ENCODE measurements around the gene KIAA0753.
"Not testable (repeated sequence)": the region's sequence is repeated elsewhere in the genome, so short reads cannot be mapped to it uniquely, and the experiment has no call there.

KIAA0753 gene

GRCh38 chr17:6596081-6596480, 44.4 kb downstream of the KIAA0753 start:
- no peak for DNase-seq

DNA sequence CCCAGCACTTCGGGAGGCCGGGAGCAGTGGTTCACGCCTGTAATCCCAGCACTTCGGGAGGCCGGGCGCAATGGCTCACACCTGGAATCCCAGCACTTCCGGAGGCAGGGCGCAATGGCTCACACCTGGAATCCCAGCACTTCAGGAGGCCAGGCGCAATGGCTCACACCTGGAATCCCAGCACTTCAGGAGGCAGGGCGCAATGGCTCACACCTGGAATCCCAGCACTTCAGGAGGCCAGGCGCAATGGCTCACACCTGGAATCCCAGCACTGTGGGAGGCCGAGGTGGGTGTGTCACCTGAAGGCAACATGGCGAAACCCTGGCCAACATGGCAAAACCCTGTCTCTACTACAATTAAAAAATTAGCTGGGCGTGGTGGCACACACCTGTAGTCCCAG, 47.1 kb downstream of the KIAA0753 start:
- not testable (repeated sequence) for DNase-seq

DNA sequence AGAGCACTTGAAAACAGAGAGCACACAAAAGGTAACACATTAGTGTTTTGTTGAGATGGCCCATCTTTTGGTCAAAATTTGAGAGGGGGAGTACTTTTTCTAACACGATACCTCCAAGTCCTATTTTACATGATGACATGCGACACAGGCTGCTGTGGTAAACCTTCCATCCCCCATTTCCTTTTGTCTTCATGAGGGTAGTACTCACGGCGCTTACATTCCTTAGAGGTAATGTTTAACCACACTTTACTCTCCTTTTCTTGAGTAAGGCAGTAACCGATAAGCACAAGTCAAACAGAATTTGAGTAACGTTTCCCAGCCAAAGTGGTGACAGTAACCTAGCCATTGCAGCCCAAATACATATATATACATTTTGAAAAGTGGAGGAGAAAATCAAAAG, 48.3 kb downstream of the KIAA0753 start:
- no peak for DNase-seq

DNA sequence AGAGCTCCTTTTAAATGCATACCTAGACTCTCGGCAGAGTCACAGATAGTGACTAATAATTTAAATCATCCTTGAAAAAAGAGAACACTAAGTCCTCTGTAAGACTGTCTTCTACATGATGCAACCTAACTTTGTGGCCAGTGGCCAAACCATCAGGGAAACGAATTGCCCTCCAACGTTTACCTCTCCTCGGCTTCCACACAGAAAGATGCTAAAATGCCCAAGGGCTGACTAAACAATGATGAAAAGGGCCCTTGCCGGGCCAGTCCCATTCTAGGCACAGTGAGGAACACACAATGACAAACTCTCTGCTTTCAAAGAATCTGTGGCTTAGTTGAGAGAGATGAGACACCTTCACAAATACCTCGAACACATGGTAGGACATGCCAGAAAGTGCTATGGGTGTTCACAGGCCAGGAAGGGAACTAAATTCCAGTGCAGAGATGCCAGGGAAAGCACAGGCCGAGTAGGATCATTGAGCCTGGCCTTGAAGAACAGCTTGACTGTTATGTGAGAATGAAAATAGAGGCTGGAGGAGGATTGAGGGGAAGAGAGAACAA, 48.8 kb downstream of the KIAA0753 start:
- DNase-seq = no peak

DNA sequence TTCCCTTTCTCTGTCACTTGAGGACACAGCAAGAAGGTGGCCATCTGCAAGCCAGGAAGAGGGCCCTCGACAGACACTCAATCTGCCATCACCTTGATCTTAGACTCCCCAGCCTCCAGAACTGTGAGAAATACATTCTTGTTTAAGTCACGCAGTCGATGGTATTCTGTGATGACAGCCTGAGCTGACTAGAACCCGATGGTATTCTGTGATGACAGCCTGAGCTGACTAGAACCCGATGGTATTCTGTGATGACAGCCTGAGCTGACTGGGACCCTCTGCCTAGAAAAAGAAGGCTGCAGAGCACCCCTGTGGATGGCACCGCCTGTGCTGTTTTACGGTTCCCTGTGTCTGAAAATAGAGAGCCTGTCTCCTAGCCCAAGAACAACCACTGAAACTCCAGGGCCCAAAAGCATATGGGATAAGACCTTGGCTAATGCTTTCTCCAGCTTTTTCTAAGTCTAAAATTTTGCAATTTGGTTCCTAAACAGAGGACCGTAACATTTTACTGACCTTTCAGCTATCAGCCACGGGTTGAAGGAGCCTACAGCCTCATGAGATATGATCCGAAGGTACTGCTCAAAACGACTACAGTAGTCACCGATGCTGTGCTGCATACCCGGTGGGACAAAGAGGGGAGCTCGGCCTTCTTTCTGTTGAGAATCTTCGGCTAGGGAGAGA, 51.1 kb downstream of the KIAA0753 start:
- DNase-seq = no peak

GRCh38 chr17:6588165-6588564, 52.3 kb downstream of the KIAA0753 start:
- no peak for DNase-seq

DNA sequence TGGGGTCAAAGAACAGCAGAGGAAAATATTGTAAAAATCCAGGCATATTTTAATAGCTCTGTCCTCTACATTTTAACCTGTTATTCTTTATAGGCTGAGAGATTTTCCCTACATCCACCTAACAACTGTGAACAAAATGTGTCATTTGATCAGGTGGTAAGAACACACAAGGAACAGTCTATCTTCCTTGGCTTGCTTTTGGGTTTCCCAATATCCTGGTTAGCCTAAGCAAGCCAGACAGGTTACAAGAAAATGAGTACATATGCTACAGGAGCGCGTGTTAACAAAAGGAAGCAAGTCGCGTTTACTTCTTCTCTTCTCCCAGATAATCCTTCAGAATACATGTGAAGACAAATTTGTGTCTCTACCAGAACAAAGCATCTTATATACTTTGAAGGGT, 53.2 kb downstream of the KIAA0753 start:
- no peak for DNase-seq

GRCh38 chr17:6583411-6583810, 57.1 kb downstream of the KIAA0753 start:
- no peak for DNase-seq

- no peak for DNase-seq
Measured at GRCh38 chr17:6580625-6581024, 59.9 kb downstream of the KIAA0753 start.

DNA sequence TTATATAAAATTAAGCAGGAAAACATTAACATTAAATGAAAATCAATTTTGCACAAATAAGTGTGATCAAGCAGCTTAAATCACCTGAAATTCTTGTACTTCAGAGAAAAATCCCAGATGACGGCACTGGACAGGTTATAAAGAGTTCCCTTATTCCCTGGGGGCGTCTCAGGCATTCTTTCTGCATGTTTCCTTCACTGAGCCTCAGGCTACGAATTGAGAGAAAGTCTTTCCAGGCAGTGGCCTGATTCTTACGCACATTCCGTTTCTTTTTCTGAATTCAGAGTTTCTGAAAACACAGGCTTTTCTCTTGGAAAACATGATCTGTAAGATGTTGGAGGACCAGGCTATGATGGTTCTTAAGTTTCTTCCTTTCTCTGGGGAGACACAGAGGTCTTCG, 62.0 kb downstream of the KIAA0753 start:
- no peak for DNase-seq

DNA sequence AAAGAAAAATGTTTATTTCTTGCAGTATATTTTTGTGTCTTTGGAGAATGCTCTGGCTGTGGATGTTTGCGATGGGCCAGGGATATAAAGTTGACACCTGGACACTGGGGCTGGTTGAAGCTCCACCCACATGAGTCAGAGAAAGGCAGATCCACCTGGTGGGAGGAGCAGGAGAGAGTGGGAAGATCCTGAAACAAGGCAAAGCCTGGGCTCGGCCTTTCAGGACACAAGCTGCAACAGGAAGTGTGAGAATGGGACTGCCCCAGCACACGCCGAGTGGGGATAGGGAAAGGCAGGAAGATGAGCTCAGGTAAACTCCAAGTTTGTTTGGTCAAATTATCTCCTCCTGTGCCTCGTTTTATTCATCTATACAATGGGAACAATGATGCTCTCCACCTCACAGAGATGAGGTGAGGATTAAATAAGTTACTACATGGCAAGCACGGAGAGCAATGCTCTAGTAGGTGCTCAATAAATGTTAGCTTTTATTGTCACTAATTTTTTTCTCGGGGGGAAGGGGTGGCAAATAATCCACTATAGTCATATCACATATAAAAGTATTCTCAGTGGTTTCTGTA, 62.7 kb downstream of the KIAA0753 start:
- peak; percentile 7 for DNase-seq

DNA sequence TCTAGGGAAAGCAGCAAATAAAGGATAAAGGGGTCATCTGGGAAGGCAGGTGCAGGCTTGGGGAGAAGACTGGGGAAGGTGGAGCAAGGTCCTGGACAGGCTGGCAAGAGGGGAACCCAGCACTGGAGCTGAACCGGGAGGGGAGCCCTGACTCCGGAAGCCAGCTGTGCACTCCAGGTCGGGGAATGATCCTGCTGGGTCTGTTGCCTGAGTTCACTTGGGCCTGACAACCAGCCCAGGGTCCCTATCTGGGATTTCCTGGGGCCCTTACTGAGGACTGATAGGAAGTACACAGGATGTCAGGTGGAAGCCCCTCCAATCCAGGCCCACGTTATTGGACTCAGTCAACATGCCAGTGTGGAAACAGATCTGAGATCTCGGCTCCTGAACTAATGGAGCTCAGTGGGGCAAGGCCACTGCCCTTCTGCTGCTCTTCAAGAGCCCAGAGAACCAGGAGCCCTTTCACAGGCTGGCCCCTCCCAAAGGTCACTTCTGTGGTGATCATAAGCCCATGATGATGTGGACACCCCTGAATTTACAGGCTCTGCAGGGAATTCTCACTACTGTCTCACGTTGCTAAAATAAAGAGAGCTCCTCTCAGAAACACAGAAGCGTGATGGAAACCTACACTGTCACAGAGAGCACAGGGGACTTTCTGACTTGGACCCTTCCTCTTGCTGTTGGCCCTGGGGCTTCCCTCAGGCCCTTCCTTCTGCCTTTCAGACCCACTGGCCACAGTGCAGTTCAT, 64.3 kb downstream of the KIAA0753 start:
- no peak for DNase-seq

DNA sequence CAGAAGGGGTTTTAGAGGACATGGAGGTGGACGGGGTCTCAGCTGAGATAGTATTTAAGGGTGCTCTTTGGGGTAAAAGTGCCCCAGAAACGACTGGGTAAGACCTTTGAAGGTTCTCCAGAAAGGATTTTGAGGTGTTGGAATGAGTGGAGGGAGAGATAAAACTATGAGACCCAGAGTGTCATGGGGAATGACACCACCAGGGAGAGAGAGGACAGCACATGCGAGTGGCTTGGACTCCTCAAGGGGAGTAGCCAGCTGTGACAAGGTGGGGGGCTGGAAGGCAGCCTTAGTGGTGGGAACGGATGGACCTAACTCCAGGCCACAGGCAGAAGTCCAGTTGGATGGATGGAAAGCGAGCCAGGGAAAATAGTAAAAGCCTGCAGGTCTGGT, 64.9 kb downstream of the KIAA0753 start:
- no peak for DNase-seq

DNA sequence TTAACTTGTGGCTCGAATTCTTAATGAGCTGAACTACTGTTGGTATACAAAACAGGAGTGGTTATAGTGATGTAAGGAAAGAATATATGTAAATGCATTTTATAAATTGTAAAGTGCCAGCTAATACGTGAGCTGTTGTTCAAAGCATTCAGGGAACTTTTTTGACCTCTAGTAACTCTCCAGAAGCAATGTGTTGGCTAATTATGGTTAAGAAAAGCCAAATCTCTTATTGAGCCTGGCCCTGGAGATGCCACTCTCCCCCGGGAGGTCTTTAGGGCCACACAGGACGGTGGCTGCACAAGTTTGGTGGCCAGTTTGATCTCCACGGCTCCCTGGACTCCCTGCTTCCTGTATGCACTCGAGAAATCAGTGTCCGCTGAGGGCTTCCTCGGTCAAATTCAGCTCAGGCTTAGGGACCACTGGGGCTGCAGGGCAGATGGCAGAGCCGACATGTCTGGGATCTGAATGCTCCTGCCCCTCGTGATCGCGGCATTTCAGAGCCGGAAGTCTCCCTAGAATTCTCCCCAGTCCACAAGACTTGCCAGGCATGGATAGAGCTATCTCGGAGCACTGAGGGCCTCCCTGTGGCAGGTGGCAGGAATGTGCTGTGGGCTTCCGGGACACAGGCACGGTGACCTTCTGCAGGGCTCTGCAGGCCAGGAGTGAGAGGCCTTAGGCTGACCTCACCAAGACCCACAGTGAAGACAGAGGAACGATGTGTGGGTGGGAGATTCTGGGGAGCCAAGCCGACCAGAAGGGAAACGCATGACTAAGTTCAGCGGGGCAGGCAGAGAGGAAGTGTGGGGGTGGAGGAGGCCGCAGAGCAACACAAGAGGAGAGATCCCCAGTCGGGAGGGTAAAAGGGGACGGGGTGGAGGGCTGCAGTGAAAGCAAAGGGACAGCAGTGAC, 65.6 kb downstream of the KIAA0753 start:
- DNase-seq = no peak

GRCh38 chr17:6573982-6574686, 66.4 kb downstream of the KIAA0753 start:
- no peak for DNase-seq

DNA sequence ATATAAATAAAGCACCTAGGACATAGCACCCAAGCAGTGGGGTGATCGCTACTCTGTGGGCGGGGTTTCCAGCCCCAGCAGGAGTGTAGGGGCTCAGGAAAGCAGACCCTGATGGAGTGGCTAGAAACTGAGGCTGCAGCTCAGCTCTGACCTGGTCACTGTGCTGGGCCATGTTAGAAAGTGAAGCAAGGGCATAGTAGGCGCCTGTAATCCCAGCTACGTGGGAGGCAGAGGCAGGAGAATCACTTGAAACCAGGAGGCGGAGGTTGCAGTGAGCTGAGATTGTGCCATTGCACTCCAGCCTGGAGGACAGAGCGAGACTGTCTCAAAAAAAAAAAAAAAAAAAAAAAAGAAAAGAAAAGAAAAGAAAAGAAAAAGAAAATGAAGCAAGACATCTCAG, 67.0 kb downstream of the KIAA0753 start:
- DNase-seq = not testable (repeated sequence)

- DNase-seq = no peak
Measured at GRCh38 chr17:6572972-6573370, 67.5 kb downstream of the KIAA0753 start.

- DNase-seq = no peak
Measured at GRCh38 chr17:6571452-6571781, 69.1 kb downstream of the KIAA0753 start.

DNA sequence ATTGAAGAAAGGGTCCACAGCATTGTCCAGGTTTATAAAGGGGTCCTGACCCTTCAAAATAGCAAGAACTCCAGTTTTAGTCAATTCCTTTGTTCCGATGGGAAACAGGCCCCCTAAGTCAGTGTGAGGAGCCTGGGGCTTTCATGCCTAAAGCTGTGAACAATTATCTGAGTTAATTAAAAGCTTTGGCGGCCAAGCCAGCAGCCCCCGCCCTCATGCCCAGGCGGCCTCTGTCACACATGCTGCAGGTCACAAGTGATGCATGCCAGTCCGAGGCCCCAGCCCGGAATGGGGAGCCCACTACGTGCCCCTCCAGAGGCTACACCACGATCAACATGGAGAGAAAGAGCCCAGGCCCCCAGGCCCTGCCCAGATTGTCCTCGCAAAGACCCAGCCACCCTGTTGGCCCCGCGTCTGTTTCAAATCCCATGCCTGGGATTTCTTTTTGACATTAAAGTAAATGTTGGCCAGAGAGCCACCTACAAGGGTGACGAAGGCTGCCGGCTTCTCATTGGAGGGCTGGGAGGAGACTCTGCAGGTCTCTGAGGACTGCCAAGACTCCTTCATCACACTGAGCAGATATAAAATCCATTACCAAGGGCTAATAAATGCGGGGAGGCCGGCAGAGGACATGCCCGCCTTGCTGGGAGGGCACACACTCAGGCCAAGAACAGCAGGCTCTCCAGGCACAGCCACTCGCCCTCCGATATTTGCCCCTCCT, 69.6 kb downstream of the KIAA0753 start:
- no peak for DNase-seq

DNA sequence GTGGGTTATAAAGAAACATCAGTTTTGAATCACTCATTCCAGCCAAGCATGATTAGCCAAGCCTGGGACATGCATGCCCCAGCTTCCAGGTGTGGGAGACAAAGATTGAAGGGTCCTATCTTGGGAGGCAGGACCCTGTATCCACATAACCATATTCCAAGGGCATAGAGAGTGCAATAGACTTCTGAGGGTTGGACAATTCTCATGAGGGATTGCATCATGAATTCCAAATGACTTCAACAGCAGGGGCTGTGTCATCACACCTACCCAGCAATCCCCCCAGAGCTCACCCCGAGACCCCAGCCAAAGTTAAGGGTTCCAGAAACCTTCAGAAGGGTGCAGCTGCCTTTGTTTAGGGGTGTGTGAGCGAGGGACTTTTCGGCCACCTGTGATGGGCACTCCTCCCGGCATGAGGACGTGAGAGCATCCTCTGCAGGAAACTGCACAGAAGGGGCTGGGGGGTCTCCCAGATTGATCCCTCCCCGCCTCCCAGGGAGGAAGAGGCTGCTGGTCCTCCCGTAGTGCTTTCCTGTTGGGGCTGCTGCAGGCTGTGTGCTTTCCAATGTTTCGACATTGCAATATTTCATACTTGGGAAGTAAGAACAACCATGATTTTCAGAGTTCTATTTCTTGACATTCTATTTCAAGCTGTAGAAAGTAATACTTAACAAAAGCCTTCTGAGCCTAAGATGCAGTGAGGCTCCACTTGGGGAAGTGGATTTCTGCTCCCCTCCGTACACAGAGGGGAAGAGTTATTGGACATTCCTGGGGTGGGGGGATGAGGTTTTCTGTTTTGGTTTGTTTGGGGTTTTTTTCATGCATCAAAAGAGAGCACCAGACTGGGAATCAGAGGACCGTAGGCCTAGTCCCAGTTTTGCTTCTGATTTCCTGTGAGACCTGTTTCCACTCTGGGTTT, 70.9 kb downstream of the KIAA0753 start:
- no peak for DNase-seq
